Adrenal gland (tissue), 5 donors: ENCODE measurements around the gene CYP4F3.

Experiments
- CTCF ChIP-seq, 6 experiments: fragments of 450-650 bp in 4 of 6; fragments of 200-600 bp in 2 of 6; sonication (generic) in 1 of 6; IDR thresholded peaks; 1 replicate in 5 of 6; 2 replicates in 1 of 6; pipeline versions ENCODE4 v1.5.1 to v1.8.0; 2016 to 2021; ENCODE audit warnings: antibody characterized with exemption in 6 of 6, mild to moderate bottlenecking in 2 of 6, moderate library complexity in 1 of 6
- POLR2A ChIP-seq, 2 donors: fragments of 450-650 bp; IDR thresholded peaks; one replicate each; pipeline ENCODE4 v1.6.1; 2017; ENCODE audit warnings: antibody characterized with exemption in 2 of 2, mild to moderate bottlenecking in 2 of 2, moderate library complexity in 1 of 2
- donor health status: DM: no; HTN: no; CAD: no.

GRCh38 chr19:15644816-15645215 is 4.1 kb downstream of the CYP4F3 start:
- no peak for TF ChIP-seq POLR2A (IDR thresholded peaks at IDR 0.05)
- TF ChIP-seq CTCF (IDR thresholded peaks at IDR 0.05), result no peak
